HepG2 (cell line): ENCODE results near the gene PLD1. TPM values are rescaled to one million over a fixed set of nuclear protein-coding genes. Genes with fewer than 3 reads are reported as not detected.

Source experiments
- ATM ChIP-seq: fragments of 450-650 bp; IDR thresholded peaks from 2 replicates; pipeline ENCODE4 v1.7.1; 2017; ENCODE audit warnings: mild to moderate bottlenecking, borderline replicate concordance
- CCAR2 ChIP-seq: fragments of 200-400 bp; formaldehyde crosslinking; optimal IDR thresholded peaks from 2 replicates; pipeline ENCODE3; 2018; ENCODE audit warnings: low read depth, mild to moderate bottlenecking, low read length, moderate library complexity
- HOXA3 ChIP-seq: sonication (generic); formaldehyde crosslinking; IDR thresholded peaks from 2 replicates; pipeline ENCODE4 v1.5.0; 2020; ENCODE audit warnings: missing genetic modification reagents
- PHF8 ChIP-seq: sonication (generic); formaldehyde crosslinking; IDR thresholded peaks from 2 replicates; pipeline ENCODE4 v1.5.0; 2020; ENCODE audit warnings: missing genetic modification reagents
- SIN3A ChIP-seq: IDR thresholded peaks from 2 replicates; pipeline ENCODE4 v1.6.1; 2011; ENCODE audit warnings: low read depth, mild to moderate bottlenecking, control low read depth, low read length, borderline replicate concordance
- SKI ChIP-seq: fragments of 450-650 bp; IDR thresholded peaks from one replicate; pipeline ENCODE4 v1.6.1; 2018; ENCODE audit warnings: mild to moderate bottlenecking; ENCODE audit not compliant: partially characterized antibody
- TSC22D2 ChIP-seq: sonication (generic); formaldehyde crosslinking; IDR thresholded peaks from 2 replicates; pipeline ENCODE4 v1.5.1; 2020; ENCODE audit warnings: missing genetic modification reagents, mild to moderate bottlenecking, borderline replicate concordance
- ZC3H4 ChIP-seq: sonication (generic); formaldehyde crosslinking; IDR thresholded peaks from 2 replicates; pipeline ENCODE4 v1.4.0; 2020; ENCODE audit warnings: missing genetic modification reagents, borderline replicate concordance
- ZNF17 ChIP-seq: sonication (generic); formaldehyde crosslinking; IDR thresholded peaks from 2 replicates; pipeline ENCODE4 v1.5.0; 2020; ENCODE audit warnings: mild to moderate bottlenecking, missing genetic modification reagents
- ZNF260 ChIP-seq: sonication (generic); formaldehyde crosslinking; IDR thresholded peaks from 2 replicates; pipeline ENCODE4 v1.4.0; 2020; ENCODE audit warnings: missing genetic modification reagents, low read depth, mild to moderate bottlenecking, borderline replicate concordance
- ZNF816 ChIP-seq: sonication (generic); formaldehyde crosslinking; IDR thresholded peaks from 2 replicates; pipeline ENCODE4 v1.8.0; 2022; ENCODE audit warnings: missing genetic modification reagents, mild to moderate bottlenecking, borderline replicate concordance
- polyA plus RNA-seq, 8 experiments: library from polyadenylated mRNA; depleted of rRNA in 3 of 8; stranded (reverse) in 7 of 8; unstranded in 1 of 8; fragments of >200 nt; fragmentation: Illumina TruSeq in 4 of 8; extraction: Trizol in 4 of 8; gene quantifications; 2 replicates each; pipeline versions ENCODE4 v1.2.1 to v1.2.3, GENCODE V29; 2011 to 2016; ENCODE audit warnings: low read depth in 4 of 8, missing spikeins in 1 of 8, mixed read lengths in 1 of 8; ENCODE audit not compliant: insufficient read depth in 1 of 8
- total RNA-seq, 5 experiments: library from RNA; depleted of rRNA; stranded (reverse); fragments of >200 nt; fragmentation: Illumina TruSeq; extraction: Trizol; gene quantifications; 2 replicates each; pipeline ENCODE4 v1.2.3, GENCODE V29; 2016; ENCODE audit warnings: low read depth in 1 of 5
- TF ChIP-seq, protein P1 (sequence below): IDR thresholded peaks from 2 replicates; pipeline ENCODE4 v1.6.1; 2016; ENCODE audit warnings: low read depth
- TF ChIP-seq, protein P2 (sequence below): IDR thresholded peaks from 2 replicates; pipeline ENCODE4 v1.6.1; 2016
- TF ChIP-seq, protein P3 (sequence below): sonication (generic); formaldehyde crosslinking; IDR thresholded peaks from 2 replicates; pipeline ENCODE4 v1.5.0; 2020; ENCODE audit warnings: missing genetic modification reagents
- TF ChIP-seq, protein P4 (sequence below): sonication (generic); formaldehyde crosslinking; IDR thresholded peaks from 2 replicates; pipeline ENCODE4 v1.4.0; 2020; ENCODE audit warnings: missing genetic modification reagents
- TF ChIP-seq, protein P5 (sequence below): sonication (generic); formaldehyde crosslinking; IDR thresholded peaks from 2 replicates; pipeline ENCODE4 v1.5.1; 2020; ENCODE audit warnings: missing genetic modification reagents, mild to moderate bottlenecking, borderline replicate concordance
- TF ChIP-seq, protein P6 (sequence below): sonication (generic); formaldehyde crosslinking; IDR thresholded peaks from 2 replicates; pipeline ENCODE4 v1.5.0; 2020; ENCODE audit warnings: mild to moderate bottlenecking, missing genetic modification reagents
- TF ChIP-seq, protein P7 (sequence below): sonication (generic); formaldehyde crosslinking; IDR thresholded peaks from 2 replicates; pipeline ENCODE4 v1.4.0; 2020; ENCODE audit warnings: mild to moderate bottlenecking, low read depth, missing genetic modification reagents

PLD1 gene
- total and polyA plus RNA-seq, 2 of the 13 experiments (the other 11 are each of a cell fraction or from before 2014, with no cell fraction given) = 27.1 to 59.4 TPM

DNA sequence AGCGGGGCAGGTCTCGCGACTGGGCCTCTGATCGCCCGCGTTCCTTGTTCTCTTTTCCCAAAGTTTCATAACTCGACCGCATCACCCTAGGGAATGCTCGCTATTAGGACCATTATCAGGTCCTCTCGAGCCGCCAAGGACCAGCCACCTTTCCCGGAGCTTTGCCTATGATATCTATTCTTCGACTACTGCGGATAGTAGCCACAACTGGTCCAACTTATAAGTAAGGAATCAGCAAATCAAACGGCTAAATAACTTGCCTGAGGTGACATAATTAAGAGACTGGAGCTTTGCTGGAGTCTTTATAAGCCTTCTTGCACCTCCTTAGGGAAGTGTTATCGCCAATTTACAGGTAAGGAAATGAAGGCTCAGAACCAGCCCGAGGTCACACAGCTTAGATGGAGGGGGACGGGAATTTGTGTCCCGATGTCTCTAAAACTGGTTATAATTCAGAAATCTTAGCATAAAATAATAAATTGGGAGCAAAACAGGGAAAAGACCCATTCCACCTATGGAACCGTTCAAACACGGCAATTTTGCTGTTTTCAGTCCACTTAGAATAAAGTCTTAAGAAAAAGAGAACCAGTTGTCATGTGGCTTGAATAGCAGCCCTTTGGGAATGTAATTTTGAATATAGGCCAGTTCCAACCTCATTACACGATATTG lies 479 bp upstream of the PLD1 start (continued):
- no peak for TF ChIP-seq SIN3A
- TF ChIP-seq, protein P1, sequence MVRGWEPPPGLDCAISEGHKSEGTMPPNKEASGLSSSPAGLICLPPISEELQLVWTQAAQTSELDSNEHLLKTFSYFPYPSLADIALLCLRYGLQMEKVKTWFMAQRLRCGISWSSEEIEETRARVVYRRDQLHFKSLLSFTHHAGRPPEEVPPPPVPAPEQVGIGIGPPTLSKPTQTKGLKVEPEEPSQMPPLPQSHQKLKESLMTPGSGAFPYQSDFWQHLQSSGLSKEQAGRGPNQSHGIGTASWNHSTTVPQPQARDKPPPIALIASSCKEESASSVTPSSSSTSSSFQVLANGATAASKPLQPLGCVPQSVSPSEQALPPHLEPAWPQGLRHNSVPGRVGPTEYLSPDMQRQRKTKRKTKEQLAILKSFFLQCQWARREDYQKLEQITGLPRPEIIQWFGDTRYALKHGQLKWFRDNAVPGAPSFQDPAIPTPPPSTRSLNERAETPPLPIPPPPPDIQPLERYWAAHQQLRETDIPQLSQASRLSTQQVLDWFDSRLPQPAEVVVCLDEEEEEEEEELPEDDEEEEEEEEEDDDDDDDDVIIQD = 0 out of 2 replicates have a peak, but pooled peaks have one; percentile 14
- TF ChIP-seq HOXA3 (CRISPR knock-in tag) = no peak
- TF ChIP-seq ZC3H4 (CRISPR knock-in tag) = peak; percentile 6; the same call in 1 of the 2 replicates
- no peak for TF ChIP-seq ZNF260 (CRISPR knock-in tag)
- no peak for TF ChIP-seq ZNF17 (CRISPR knock-in tag)
- TF ChIP-seq, protein P2, sequence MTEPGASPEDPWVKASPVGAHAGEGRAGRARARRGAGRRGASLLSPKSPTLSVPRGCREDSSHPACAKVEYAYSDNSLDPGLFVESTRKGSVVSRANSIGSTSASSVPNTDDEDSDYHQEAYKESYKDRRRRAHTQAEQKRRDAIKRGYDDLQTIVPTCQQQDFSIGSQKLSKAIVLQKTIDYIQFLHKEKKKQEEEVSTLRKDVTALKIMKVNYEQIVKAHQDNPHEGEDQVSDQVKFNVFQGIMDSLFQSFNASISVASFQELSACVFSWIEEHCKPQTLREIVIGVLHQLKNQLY (CRISPR knock-in tag) = no peak
- TF ChIP-seq, protein P3, sequence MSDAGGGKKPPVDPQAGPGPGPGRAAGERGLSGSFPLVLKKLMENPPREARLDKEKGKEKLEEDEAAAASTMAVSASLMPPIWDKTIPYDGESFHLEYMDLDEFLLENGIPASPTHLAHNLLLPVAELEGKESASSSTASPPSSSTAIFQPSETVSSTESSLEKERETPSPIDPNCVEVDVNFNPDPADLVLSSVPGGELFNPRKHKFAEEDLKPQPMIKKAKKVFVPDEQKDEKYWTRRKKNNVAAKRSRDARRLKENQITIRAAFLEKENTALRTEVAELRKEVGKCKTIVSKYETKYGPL (CRISPR knock-in tag) = peak; percentile 52; the same call in 1 of the 2 replicates
- peak; percentile 44; the same call in 1 of the 2 replicates for TF ChIP-seq TSC22D2
- TF ChIP-seq, protein P4, sequence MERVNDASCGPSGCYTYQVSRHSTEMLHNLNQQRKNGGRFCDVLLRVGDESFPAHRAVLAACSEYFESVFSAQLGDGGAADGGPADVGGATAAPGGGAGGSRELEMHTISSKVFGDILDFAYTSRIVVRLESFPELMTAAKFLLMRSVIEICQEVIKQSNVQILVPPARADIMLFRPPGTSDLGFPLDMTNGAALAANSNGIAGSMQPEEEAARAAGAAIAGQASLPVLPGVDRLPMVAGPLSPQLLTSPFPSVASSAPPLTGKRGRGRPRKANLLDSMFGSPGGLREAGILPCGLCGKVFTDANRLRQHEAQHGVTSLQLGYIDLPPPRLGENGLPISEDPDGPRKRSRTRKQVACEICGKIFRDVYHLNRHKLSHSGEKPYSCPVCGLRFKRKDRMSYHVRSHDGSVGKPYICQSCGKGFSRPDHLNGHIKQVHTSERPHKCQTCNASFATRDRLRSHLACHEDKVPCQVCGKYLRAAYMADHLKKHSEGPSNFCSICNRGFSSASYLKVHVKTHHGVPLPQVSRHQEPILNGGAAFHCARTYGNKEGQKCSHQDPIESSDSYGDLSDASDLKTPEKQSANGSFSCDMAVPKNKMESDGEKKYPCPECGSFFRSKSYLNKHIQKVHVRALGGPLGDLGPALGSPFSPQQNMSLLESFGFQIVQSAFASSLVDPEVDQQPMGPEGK (CRISPR knock-in tag) = no peak
- TF ChIP-seq, protein P5, sequence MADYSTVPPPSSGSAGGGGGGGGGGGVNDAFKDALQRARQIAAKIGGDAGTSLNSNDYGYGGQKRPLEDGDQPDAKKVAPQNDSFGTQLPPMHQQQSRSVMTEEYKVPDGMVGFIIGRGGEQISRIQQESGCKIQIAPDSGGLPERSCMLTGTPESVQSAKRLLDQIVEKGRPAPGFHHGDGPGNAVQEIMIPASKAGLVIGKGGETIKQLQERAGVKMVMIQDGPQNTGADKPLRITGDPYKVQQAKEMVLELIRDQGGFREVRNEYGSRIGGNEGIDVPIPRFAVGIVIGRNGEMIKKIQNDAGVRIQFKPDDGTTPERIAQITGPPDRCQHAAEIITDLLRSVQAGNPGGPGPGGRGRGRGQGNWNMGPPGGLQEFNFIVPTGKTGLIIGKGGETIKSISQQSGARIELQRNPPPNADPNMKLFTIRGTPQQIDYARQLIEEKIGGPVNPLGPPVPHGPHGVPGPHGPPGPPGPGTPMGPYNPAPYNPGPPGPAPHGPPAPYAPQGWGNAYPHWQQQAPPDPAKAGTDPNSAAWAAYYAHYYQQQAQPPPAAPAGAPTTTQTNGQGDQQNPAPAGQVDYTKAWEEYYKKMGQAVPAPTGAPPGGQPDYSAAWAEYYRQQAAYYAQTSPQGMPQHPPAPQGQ = no peak
- no peak for TF ChIP-seq ZNF816 (CRISPR knock-in tag)
- TF ChIP-seq PHF8 (CRISPR knock-in tag) = no peak
- TF ChIP-seq, protein P6, sequence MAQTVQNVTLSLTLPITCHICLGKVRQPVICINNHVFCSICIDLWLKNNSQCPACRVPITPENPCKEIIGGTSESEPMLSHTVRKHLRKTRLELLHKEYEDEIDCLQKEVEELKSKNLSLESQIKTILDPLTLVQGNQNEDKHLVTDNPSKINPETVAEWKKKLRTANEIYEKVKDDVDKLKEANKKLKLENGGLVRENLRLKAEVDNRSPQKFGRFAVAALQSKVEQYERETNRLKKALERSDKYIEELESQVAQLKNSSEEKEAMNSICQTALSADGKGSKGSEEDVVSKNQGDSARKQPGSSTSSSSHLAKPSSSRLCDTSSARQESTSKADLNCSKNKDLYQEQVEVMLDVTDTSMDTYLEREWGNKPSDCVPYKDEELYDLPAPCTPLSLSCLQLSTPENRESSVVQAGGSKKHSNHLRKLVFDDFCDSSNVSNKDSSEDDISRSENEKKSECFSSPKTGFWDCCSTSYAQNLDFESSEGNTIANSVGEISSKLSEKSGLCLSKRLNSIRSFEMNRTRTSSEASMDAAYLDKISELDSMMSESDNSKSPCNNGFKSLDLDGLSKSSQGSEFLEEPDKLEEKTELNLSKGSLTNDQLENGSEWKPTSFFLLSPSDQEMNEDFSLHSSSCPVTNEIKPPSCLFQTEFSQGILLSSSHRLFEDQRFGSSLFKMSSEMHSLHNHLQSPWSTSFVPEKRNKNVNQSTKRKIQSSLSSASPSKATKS (CRISPR knock-in tag) = no peak
- no peak for TF ChIP-seq CCAR2
- TF ChIP-seq, protein P7, sequence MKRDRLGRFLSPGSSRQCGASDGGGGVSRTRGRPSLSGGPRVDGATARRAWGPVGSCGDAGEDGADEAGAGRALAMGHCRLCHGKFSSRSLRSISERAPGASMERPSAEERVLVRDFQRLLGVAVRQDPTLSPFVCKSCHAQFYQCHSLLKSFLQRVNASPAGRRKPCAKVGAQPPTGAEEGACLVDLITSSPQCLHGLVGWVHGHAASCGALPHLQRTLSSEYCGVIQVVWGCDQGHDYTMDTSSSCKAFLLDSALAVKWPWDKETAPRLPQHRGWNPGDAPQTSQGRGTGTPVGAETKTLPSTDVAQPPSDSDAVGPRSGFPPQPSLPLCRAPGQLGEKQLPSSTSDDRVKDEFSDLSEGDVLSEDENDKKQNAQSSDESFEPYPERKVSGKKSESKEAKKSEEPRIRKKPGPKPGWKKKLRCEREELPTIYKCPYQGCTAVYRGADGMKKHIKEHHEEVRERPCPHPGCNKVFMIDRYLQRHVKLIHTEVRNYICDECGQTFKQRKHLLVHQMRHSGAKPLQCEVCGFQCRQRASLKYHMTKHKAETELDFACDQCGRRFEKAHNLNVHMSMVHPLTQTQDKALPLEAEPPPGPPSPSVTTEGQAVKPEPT (CRISPR knock-in tag) = no peak
- no peak for TF ChIP-seq SKI
- no peak for TF ChIP-seq ATM
